Astrocyte (in vitro differentiated cells and primary cell): ENCODE measurements around the gene HPSE2. TPM values are rescaled to one million over a fixed set of nuclear protein-coding genes. Genes with fewer than 3 reads are reported as not detected.

Source experiments
- DNase-seq: peaks from one replicate; pipeline ENCODE4 v3.0.0-alpha.2; 2010; ENCODE audit warnings: low read depth
- FAIRE-seq: peaks from 2 replicates; lab custom pipeline; 2011; peaks lifted over from hg19 to GRCh38; lab: Jason Lieb, UNC
- H2AFZ ChIP-seq: 2 replicates; pipeline ENCODE4 v1.6.0; 2012; ENCODE audit warnings: low read depth, low read length, inconsistent platforms
- H3K27ac ChIP-seq: 2 replicates; pipeline ENCODE4 v1.5.1; 2011; ENCODE audit warnings: low read depth, low read length, inconsistent platforms
- H3K27me3 ChIP-seq: 2 replicates; pipeline ENCODE4 v1.6.0; 2011; ENCODE audit warnings: low read length, inconsistent platforms; ENCODE audit not compliant: insufficient read depth
- H3K36me3 ChIP-seq: 2 replicates; pipeline ENCODE4 v1.5.1; 2011; ENCODE audit warnings: low read length, inconsistent platforms; ENCODE audit not compliant: insufficient read depth
- H3K4me1 ChIP-seq: 2 replicates; pipeline ENCODE4 v1.5.1; 2011; ENCODE audit warnings: low read length, inconsistent platforms; ENCODE audit not compliant: insufficient read depth
- H3K4me2 ChIP-seq: 2 replicates; pipeline ENCODE4 v1.6.0; 2012; ENCODE audit warnings: low read length, inconsistent platforms
- H3K4me3 ChIP-seq: 2 replicates; pipeline ENCODE4 v1.5.1; 2011; ENCODE audit warnings: low read depth, mild to moderate bottlenecking, low read length, inconsistent platforms; ENCODE audit not compliant: insufficient read depth
- H3K79me2 ChIP-seq: 2 replicates; pipeline ENCODE4 v1.6.0; 2012; ENCODE audit warnings: mild to moderate bottlenecking, low read length, inconsistent platforms; ENCODE audit not compliant: insufficient read depth
- H3K9ac ChIP-seq: 2 replicates; pipeline ENCODE4 v1.6.0; 2012; ENCODE audit warnings: mild to moderate bottlenecking, low read length, inconsistent platforms
- H3K9me3 ChIP-seq: 2 replicates; pipeline ENCODE4 v1.5.1; 2012; ENCODE audit warnings: low read depth, mild to moderate bottlenecking, low read length, inconsistent platforms; ENCODE audit not compliant: insufficient read depth
- H4K20me1 ChIP-seq: 2 replicates; pipeline ENCODE4 v1.6.0; 2012; ENCODE audit warnings: low read length, inconsistent platforms; ENCODE audit not compliant: insufficient read depth
- H3K27ac Mint-ChIP-seq: one replicate; pipeline ENCODE4 v1.8.0; 2021; ENCODE audit warnings: mild to moderate bottlenecking, mixed read lengths; ENCODE audit not compliant: unreplicated experiment
- H3K27me3 Mint-ChIP-seq: one replicate; pipeline ENCODE4 v1.8.0; 2021; ENCODE audit warnings: low read depth, mixed read lengths; ENCODE audit not compliant: unreplicated experiment
- H3K36me3 Mint-ChIP-seq: one replicate; pipeline ENCODE4 v1.8.0; 2021; ENCODE audit warnings: low read depth, mixed read lengths; ENCODE audit not compliant: unreplicated experiment
- H3K4me1 Mint-ChIP-seq: one replicate; pipeline ENCODE4 v1.8.0; 2021; ENCODE audit warnings: low read depth, mixed read lengths; ENCODE audit not compliant: unreplicated experiment
- H3K4me3 Mint-ChIP-seq: one replicate; pipeline ENCODE4 v1.8.0; 2021; ENCODE audit warnings: mild to moderate bottlenecking, moderate library complexity, mixed read lengths; ENCODE audit not compliant: unreplicated experiment
- H3K9me3 Mint-ChIP-seq: one replicate; pipeline ENCODE4 v1.8.0; 2021; ENCODE audit warnings: mild to moderate bottlenecking, mixed read lengths; ENCODE audit not compliant: unreplicated experiment
- EZH2 ChIP-seq: IDR thresholded peaks from 2 replicates; pipeline ENCODE4 v1.6.1; 2012; ENCODE audit warnings: mild to moderate bottlenecking, low read length, inconsistent platforms; ENCODE audit not compliant: insufficient read depth
- total RNA-seq: library from RNA; stranded (reverse); gene quantifications from 2 replicates; pipeline ENCODE4 v1.2.1, GENCODE V29; 2021
- TF ChIP-seq, protein P1 (sequence below): IDR thresholded peaks from 2 replicates; pipeline ENCODE4 v1.5.1; 2011; ENCODE audit warnings: low read depth, mild to moderate bottlenecking, inconsistent platforms, low read length, moderate library complexity; ENCODE audit not compliant: insufficient read depth

HPSE2 gene
- total RNA-seq, 1 donor from 2014 or later = 0.14 TPM

GRCh38 chr10:98758463-98758862 is 477.2 kb downstream of the HPSE2 start:
- Histone ChIP-seq H3K36me3 (no peaks in the 10 kb centered on the region), H3K9me3 (no peaks in the 10 kb centered on the region), H3K4me2 (no peak overlapping the region), H3K4me3 (no peak overlapping the region), H3K79me2 (no peaks in the 10 kb centered on the region), H3K27ac (no peak overlapping the region), H2AFZ (no peak overlapping the region), H3K27me3 (no peaks in the 10 kb centered on the region), H4K20me1 (no peaks in the 10 kb centered on the region), H3K9ac (no peak overlapping the region), H3K4me1 (no peaks in the 10 kb centered on the region)
- no peaks in the 10 kb centered on the region for H3K36me3 Mint-ChIP-seq
- no peak overlapping the region for H3K4me3 Mint-ChIP-seq
- H3K9me3 Mint-ChIP-seq = no peaks in the 10 kb centered on the region
- TF ChIP-seq EZH2 = no peak
- TF ChIP-seq, protein P1, sequence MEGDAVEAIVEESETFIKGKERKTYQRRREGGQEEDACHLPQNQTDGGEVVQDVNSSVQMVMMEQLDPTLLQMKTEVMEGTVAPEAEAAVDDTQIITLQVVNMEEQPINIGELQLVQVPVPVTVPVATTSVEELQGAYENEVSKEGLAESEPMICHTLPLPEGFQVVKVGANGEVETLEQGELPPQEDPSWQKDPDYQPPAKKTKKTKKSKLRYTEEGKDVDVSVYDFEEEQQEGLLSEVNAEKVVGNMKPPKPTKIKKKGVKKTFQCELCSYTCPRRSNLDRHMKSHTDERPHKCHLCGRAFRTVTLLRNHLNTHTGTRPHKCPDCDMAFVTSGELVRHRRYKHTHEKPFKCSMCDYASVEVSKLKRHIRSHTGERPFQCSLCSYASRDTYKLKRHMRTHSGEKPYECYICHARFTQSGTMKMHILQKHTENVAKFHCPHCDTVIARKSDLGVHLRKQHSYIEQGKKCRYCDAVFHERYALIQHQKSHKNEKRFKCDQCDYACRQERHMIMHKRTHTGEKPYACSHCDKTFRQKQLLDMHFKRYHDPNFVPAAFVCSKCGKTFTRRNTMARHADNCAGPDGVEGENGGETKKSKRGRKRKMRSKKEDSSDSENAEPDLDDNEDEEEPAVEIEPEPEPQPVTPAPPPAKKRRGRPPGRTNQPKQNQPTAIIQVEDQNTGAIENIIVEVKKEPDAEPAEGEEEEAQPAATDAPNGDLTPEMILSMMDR = no peak
- DNase-seq (no peak), FAIRE-seq (no peak)
- no peak overlapping the region for H3K27ac Mint-ChIP-seq
- no peaks in the 10 kb centered on the region for H3K27me3 Mint-ChIP-seq
- H3K4me1 Mint-ChIP-seq = no peaks in the 10 kb centered on the region

DNA sequence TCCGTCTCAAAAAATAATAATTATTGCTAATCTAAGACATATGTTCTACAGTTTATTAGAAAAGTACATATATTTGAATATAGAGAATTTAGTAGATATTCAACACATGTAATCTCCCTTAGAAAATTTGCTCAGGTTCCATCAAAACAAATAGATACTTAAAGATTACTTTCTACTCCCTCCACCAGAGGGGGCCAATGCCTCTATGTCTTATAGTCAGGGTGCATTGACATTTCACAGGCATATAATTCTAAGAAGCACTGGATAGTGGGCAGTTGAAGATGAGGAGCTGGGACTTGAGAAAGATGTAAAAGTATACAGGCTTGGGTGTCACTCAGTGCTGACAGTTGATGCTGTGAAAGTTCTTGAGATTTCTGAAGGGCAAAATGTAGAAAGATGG is 487.4 kb downstream of the HPSE2 start:
- no peak for TF ChIP-seq EZH2
- TF ChIP-seq, protein P1 = peak; percentile 26
- H3K9ac ChIP-seq = no peak overlapping the region
- H3K4me1 ChIP-seq = no peaks in the 10 kb centered on the region
- no peak overlapping the region for H3K4me3 ChIP-seq
- H3K27me3 ChIP-seq = no peaks in the 10 kb centered on the region
- Mint-ChIP-seq H3K9me3 (peaks cover 3% of the 10 kb centered on the region), H3K27me3 (no peaks in the 10 kb centered on the region), H3K4me1 (no peaks in the 10 kb centered on the region), H3K4me3 (no peak overlapping the region), H3K27ac (no peak overlapping the region), H3K36me3 (no peaks in the 10 kb centered on the region)
- no peak for DNase-seq
- FAIRE-seq = no peak
- no peaks in the 10 kb centered on the region for H3K9me3 ChIP-seq
- H3K79me2 ChIP-seq = no peaks in the 10 kb centered on the region
- H3K4me2 ChIP-seq = no peak overlapping the region
- H3K27ac ChIP-seq = no peak overlapping the region
- H4K20me1 ChIP-seq = no peaks in the 10 kb centered on the region
- H3K36me3 ChIP-seq = no peaks in the 10 kb centered on the region
- no peak overlapping the region for H2AFZ ChIP-seq

DNA sequence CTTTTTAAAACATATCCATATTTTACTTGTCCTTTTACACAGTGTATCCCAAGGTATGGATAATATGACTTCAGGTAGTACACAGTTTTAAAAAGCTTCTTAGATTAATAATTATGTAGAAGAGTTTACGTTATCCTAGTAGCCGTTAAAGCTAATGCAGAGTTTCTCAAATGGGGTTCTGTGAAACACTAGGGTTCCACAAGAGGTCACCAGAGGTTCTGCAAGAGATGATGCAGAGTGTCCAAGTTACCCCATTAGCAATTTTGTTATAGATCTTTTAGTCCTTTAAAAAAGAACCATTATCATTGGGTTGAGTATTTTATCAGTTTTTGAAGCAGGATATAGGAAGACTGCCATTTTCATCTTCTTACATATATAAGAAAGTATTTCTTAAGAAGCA is 490.0 kb downstream of the HPSE2 start:
- TF ChIP-seq EZH2 = no peak
- DNase-seq (no peak), FAIRE-seq (no peak)
- H3K4me3 Mint-ChIP-seq = no peak overlapping the region
- H3K27me3 Mint-ChIP-seq = no peaks in the 10 kb centered on the region
- Histone ChIP-seq H3K79me2 (no peaks in the 10 kb centered on the region), H3K4me1 (no peaks in the 10 kb centered on the region), H3K9ac (no peak overlapping the region), H3K27me3 (no peaks in the 10 kb centered on the region), H3K27ac (no peak overlapping the region), H3K4me3 (no peak overlapping the region), H2AFZ (no peak overlapping the region), H3K36me3 (no peaks in the 10 kb centered on the region), H3K4me2 (no peak overlapping the region), H4K20me1 (no peaks in the 10 kb centered on the region), H3K9me3 (no peaks in the 10 kb centered on the region)
- no peaks in the 10 kb centered on the region for H3K4me1 Mint-ChIP-seq
- H3K9me3 Mint-ChIP-seq = no peaks in the 10 kb centered on the region
- no peaks in the 10 kb centered on the region for H3K36me3 Mint-ChIP-seq
- H3K27ac Mint-ChIP-seq = peak overlapping the region; percentile 43
